ENCODE measurements around the gene MYL4. TPM values are rescaled to one million over a fixed set of nuclear protein-coding genes. Genes with fewer than 3 reads are reported as not detected.

The MYL4 gene
- total RNA-seq, 2 experiments from 2014 or later = not detected

- ChIA-PET POLR2A (interaction anchor here (0.6 to 3.0 kb wide), 9 partner anchors 10 to 113 kb away, joined by 3 to 14 read pairs (median 3); no protein-coding TSS in a partner anchor), CTCF (interaction anchor here (0.7 to 3.2 kb wide), 4 partner anchors 10 to 97 kb away, joined by 3 to 21 read pairs (median 5); no protein-coding TSS in a partner anchor)
- Mint-ChIP-seq H3K4me1 (ENCODE audit: low read depth) (peaks cover 42% of the 10 kb centered on the region), H3K9me3 (peaks cover 10% of the 10 kb centered on the region), H3K27me3 (no peaks in the 10 kb centered on the region), H3K4me3 (no peak overlapping the region), H3K36me3 (ENCODE audit: low read depth) (no peaks in the 10 kb centered on the region), H3K27ac (peak overlapping the region; percentile 71)
- ATAC-seq = no peak
- intact Hi-C loops (cut with micrococcal nuclease) = no loop called here
- no peak for TF ChIP-seq CTCF (IDR thresholded peaks at IDR 0.05)
- DNase-seq = no peak
Measured at GRCh38 chr17:47219621-47220475, 10.7 kb downstream of the MYL4 start.

- intact Hi-C loops (cut with micrococcal nuclease) = no loop called here
- Mint-ChIP-seq H3K36me3 (ENCODE audit: low read depth) (no peaks in the 10 kb centered on the region), H3K27ac (peak overlapping the region; percentile 71), H3K9me3 (peaks cover 10% of the 10 kb centered on the region), H3K4me3 (no peak overlapping the region), H3K4me1 (ENCODE audit: low read depth) (peaks cover 42% of the 10 kb centered on the region), H3K27me3 (no peaks in the 10 kb centered on the region)
- ChIA-PET CTCF (interaction anchor here (0.7 to 3.2 kb wide), 4 partner anchors 9 to 97 kb away, joined by 3 to 21 read pairs (median 5); no protein-coding TSS in a partner anchor), POLR2A (interaction anchor here (0.8 to 3.0 kb wide), 5 partner anchors 9 to 114 kb away, joined by 3 to 14 read pairs (median 6); no protein-coding TSS in a partner anchor)
- TF ChIP-seq CTCF (IDR thresholded peaks at IDR 0.05) = no peak
- ATAC-seq (peak; percentile 89), DNase-seq (peak; percentile 49)
Measured at GRCh38 chr17:47220531-47220999, 11.4 kb downstream of the MYL4 start.

- ATAC-seq (no peak), DNase-seq (no peak)
- H3K9me3 Mint-ChIP-seq = peaks cover 10% of the 10 kb centered on the region
- TF ChIP-seq CTCF (IDR thresholded peaks at IDR 0.05) = no peak
- ChIA-PET CTCF (interaction anchor here (3.2 kb wide), 1 partner anchor 9 kb away, joined by 21 read pairs; no protein-coding TSS in a partner anchor), POLR2A (interaction anchor here (1.2 to 3.0 kb wide), 4 partner anchors 8 to 17 kb away, joined by 3 to 14 read pairs (median 8); no protein-coding TSS in a partner anchor)
- H3K4me3 Mint-ChIP-seq = no peak overlapping the region
- no peaks in the 10 kb centered on the region for H3K36me3 Mint-ChIP-seq (ENCODE audit: low read depth)
- peaks cover 42% of the 10 kb centered on the region for H3K4me1 Mint-ChIP-seq (ENCODE audit: low read depth)
- H3K27ac Mint-ChIP-seq = no peak overlapping the region
- intact Hi-C loops (cut with micrococcal nuclease) = no loop called here
- no peaks in the 10 kb centered on the region for H3K27me3 Mint-ChIP-seq
Measured at GRCh38 chr17:47221154-47221553, 12.0 kb downstream of the MYL4 start.

GRCh38 chr17:47222047-47222446, 12.9 kb downstream of the MYL4 start:
- CTCF ChIA-PET = no interaction called here
- no peaks in the 10 kb centered on the region for H3K27me3 Mint-ChIP-seq
- peaks cover 39% of the 10 kb centered on the region for H3K4me1 Mint-ChIP-seq (ENCODE audit: low read depth)
- no peak for TF ChIP-seq CTCF (IDR thresholded peaks at IDR 0.05)
- H3K9me3 Mint-ChIP-seq = peaks cover 10% of the 10 kb centered on the region
- H3K36me3 Mint-ChIP-seq (ENCODE audit: low read depth) = no peaks in the 10 kb centered on the region
- ATAC-seq = no peak
- no peak overlapping the region for H3K4me3 Mint-ChIP-seq
- intact Hi-C loops (cut with micrococcal nuclease) = no loop called here
- no peak overlapping the region for H3K27ac Mint-ChIP-seq
- POLR2A ChIA-PET = no interaction called here
- DNase-seq = no peak

- Mint-ChIP-seq H3K4me3 (no peak overlapping the region), H3K27me3 (no peaks in the 10 kb centered on the region), H3K36me3 (ENCODE audit: low read depth) (no peaks in the 10 kb centered on the region), H3K4me1 (ENCODE audit: low read depth) (peaks cover 34% of the 10 kb centered on the region), H3K9me3 (peaks cover 10% of the 10 kb centered on the region), H3K27ac (peak overlapping the region; percentile 3)
- ChIA-PET POLR2A (no interaction called here), CTCF (interaction anchor here (1.3 kb wide), 2 partner anchors 92 to 393 kb away, joined by 4 read pairs; no protein-coding TSS in a partner anchor)
- ATAC-seq (no peak), DNase-seq (no peak)
- intact Hi-C loops (cut with micrococcal nuclease) = no loop called here
- TF ChIP-seq CTCF (IDR thresholded peaks at IDR 0.05) = no peak
Measured at GRCh38 chr17:47223007-47223406, 13.9 kb downstream of the MYL4 start.

All from activated CD8-positive, alpha-beta T cell treated with anti-CD3 and anti-CD28 coated beads for 36 hours (primary cell).